ENCODE results near the gene SLC6A8.
"Not testable (repeated sequence)": the region's sequence is repeated elsewhere in the genome, so short reads cannot be mapped to it uniquely, and the experiment has no call there.

SLC6A8 gene

GRCh38 chrX:153709726-153710674, 22.3 kb downstream of the SLC6A8 start:
- no peak for DNase-seq

- DNase-seq, result no peak
These were observed 26.5 kb downstream of the SLC6A8 start for GRCh38 chrX:153714256-153714655.

DNA sequence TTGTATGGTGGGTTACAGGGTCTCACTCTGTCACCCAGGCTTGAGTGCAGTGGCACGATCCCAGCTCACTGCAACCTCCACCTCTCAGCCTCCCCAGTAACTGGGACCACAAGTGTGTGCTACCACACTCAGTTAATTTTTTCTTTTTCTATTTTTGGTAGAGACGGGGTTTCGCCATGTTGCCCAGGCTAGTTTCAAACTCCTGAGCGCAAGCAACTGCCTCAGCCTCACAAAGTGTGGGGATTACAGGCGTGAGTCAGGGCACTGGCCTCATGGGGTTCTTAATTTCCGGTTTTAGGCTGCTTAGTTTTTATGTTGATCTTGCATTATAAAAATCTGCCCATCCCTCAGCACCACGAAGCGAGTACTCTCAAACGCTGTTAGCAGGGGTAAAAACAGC, 29.7 kb downstream of the SLC6A8 start:
- DNase-seq, result no peak

DNA sequence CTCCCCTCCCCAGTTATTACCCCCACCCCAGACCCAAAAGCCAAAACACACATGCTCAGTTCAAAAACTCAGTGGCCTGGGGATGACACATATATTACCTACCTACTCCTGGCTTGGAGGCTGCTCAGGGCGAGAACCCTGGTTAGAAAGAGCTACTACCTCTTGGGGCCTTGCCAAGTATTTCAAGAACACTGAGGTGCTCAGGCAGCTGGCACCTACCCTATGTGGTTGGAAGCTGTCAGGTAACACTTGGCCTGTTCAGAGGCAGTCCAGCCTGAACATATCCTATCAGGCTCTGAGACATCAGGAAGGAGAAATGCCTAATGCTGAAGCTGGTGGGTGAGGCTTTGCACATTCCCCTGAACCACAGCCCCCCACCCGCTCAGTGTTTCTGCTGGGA, 31.5 kb downstream of the SLC6A8 start:
- no peak for DNase-seq

GRCh38 chrX:153719701-153720100, 32.0 kb downstream of the SLC6A8 start:
- no peak for DNase-seq

DNA sequence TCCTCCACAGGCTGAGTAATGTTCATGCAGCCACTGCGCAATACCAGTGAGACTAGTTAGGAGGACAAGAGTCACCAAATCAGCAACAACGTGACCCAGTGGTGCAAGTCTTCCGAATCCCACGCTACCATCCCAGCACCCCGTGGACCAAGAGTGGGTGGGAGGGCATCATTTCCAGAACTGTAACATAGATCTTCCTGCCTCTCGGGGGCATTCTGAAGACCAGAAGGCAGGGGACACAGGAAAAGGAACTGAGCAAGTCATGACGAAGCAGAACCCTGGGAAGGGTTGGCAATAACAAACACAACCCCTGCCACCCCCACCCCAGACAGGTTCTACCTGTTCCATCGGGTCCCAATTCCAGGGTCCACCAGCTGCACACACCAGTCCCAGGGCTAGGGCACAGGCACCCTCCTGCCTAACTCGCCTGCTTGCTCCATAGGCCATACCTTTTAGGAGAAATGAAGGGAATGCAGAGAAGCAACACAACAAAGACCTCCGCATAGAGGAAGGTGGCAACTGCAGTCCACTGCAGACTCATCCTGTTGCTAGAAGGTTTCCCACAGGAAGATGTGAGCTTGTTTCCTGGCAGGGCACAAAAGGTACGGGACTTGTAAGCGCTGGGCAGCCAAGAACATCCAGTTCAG, 35.1 kb downstream of the SLC6A8 start:
- no peak for DNase-seq

DNA sequence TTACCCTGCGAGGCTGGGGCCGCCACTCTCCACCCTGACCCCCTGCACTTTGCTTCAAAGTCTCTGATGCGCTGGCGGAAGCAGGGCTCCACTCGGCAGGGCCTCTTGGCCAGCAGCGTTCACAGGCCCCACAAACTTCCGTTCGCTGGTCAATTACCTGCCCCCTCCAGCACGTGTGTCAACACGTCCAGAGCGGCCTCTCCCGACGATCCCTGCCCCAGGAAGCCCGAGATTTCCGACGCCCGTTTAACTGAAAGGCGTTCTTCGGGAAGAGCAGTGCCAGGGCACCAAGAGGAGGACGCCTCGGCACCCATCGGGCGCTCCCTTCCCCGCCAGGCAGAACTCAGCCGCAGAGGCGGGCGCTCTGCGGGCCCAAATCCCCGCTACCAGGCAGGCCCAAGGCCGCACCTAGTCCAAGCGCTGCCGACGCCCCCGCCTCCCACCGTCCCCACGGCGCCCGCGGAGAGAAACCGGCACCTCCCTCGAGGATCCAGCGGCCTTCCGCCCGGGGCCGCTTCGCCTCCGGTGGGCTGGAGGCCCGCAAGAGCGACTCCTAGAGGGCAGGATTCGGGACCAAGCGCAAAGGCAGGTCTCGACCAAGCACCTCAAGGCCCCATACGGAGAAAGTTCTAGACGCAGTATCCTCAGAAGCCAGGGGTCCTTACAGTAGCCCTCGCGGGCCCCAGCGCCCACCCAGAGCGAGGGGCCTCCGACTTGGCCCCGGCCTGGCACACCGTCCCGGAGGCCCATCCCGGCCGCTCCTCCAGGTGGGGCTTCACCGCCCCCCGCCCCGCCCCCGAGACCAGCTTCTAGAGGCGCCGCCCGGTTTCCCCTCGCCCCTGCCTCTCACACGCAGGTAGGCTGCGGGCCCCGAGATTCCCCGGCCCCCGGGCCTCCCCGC, 35.9 kb downstream of the SLC6A8 start:
- no peak for DNase-seq

GRCh38 chrX:153724252-153725038, 36.7 kb downstream of the SLC6A8 start, which contains the start of the genes ABCD1 and BCAP31:
Gene ABCD1 (plus strand): TSS chrX:153724856. CDS start chrX:153725267, 411 bp downstream.
Gene BCAP31 (minus strand): TSS chrX:153724387. CDS start chrX:153723244, 1,143 bp downstream.
- DNase-seq, result peak; percentile 84

DNA sequence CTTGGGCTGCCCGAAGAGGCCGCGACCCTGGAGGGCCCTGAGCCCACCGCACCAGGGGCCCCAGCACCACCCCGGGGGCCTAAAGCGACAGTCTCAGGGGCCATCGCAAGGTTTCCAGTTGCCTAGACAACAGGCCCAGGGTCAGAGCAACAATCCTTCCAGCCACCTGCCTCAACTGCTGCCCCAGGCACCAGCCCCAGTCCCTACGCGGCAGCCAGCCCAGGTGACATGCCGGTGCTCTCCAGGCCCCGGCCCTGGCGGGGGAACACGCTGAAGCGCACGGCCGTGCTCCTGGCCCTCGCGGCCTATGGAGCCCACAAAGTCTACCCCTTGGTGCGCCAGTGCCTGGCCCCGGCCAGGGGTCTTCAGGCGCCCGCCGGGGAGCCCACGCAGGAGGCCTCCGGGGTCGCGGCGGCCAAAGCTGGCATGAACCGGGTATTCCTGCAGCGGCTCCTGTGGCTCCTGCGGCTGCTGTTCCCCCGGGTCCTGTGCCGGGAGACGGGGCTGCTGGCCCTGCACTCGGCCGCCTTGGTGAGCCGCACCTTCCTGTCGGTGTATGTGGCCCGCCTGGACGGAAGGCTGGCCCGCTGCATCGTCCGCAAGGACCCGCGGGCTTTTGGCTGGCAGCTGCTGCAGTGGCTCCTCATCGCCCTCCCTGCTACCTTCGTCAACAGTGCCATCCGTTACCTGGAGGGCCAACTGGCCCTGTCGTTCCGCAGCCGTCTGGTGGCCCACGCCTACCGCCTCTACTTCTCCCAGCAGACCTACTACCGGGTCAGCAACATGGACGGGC, 37.5 kb downstream of the SLC6A8 start:
- DNase-seq, result no peak

GRCh38 chrX:153725832-153726285, 38.1 kb downstream of the SLC6A8 start:
- no peak for DNase-seq

DNA sequence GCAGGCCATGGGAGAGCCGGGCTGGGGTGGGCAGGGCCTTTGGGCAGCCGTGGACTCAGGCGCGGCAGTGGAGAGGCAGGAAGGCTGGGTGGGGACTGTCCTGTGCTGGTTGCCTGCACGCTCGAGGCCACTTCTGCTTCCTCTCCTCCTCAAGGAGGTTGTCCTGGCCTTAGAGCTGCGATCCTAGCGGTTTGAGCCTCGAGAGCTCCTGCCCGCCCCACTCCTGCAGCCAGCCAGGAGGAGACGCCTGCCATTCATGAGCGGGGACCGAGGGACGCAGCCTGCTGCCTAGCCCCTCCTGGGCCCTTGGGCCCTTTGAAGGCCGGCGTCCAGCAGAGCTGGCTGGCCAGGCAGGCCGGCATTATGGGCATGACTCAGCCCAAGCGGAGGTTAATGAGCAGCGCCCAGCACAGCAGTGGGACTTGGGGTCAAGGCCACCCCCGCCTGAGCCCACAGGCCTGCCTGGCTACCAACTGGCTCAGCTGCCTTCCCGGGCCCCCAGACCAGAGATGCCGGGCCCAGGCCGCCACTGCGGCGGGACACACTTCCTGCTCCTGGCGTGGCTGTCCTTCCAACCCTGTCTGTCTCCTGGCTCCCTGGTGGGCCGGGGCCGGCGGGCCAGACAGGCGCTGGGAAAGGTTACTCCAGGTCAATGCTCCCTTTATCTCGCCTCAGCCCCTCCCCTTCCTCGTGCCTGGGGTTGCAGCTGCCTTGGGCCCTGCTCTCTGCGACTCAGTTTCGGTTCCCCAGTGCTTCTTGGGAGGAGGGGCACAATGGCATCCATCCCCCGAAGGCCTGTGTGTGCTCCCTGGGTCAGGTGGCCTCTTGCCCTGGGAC, 38.8 kb downstream of the SLC6A8 start:
- peak; percentile 21 for DNase-seq

GRCh38 chrX:153727123-153727931, 39.6 kb downstream of the SLC6A8 start:
- no peak for DNase-seq

DNA sequence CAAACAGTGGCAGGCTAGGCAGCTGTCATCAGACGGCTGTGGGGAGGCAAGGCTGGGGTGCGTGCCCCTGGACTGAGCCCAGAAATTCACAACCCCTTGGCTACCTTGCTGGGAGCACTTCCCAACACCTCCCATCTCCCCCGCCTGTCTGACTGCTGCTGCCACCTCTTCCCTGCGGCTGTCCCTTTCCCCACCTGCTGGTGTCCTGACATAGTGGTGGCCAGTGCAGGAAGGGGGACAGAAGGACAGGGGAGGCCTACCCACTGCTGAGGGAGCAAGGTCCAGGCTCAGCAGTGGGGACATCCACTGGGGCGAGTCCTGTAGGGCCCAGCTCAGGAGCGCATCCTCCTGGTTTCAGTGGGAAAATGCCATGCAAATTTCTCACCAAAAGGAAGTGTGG, 40.4 kb downstream of the SLC6A8 start:
- DNase-seq, result no peak

DNA sequence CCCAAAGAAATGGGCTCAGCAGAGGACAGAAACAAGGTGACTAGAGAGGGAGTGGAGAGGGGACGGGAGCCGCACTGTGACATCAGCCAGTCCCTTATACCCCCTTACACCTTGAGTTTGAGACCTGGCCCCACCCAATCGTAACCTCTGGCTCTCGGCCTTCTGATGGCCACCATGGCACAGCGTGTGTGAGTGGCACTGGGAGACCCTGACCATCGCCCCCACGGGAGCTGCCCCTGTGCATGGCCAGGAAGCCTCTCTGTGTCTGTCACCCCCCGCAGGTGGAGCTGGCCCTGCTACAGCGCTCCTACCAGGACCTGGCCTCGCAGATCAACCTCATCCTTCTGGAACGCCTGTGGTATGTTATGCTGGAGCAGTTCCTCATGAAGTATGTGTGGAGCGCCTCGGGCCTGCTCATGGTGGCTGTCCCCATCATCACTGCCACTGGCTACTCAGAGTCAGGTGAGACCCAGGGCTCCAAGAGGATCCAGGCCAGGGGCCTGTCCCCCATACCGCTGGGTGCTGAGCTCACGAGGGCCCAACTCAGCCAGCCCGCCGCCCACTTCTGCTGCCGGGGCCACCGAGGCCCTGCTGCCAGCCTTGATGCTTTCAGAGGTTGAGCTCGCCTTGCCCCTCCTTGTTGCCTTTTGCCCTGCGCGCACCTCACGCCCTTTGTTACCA, 41.4 kb downstream of the SLC6A8 start:
- no peak for DNase-seq

DNA sequence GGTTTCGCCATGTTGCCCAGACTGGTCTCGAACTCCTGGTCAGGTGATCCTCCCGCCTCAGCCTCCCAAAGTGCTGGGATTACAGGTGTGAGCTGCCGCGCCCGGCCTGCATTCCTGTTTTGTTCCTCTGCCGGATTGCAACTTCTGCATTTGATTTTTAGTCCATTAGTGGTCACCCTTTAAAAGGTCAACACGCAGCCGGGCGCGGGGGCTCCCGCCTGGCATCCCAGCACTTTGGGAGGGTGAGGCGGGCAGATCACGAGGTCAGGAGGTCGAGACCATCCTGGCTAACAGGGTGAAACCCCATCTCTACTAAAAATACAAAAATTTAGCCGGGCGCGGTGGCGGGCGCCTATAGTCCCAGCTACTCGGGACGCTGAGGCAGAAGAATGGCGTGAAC, 42.4 kb downstream of the SLC6A8 start:
- not testable (repeated sequence) for DNase-seq

GRCh38 chrX:153731117-153731844, 43.6 kb downstream of the SLC6A8 start:
- DNase-seq, result no peak

- no peak for DNase-seq
These were observed 44.1 kb downstream of the SLC6A8 start for GRCh38 chrX:153731845-153732215.

DNA sequence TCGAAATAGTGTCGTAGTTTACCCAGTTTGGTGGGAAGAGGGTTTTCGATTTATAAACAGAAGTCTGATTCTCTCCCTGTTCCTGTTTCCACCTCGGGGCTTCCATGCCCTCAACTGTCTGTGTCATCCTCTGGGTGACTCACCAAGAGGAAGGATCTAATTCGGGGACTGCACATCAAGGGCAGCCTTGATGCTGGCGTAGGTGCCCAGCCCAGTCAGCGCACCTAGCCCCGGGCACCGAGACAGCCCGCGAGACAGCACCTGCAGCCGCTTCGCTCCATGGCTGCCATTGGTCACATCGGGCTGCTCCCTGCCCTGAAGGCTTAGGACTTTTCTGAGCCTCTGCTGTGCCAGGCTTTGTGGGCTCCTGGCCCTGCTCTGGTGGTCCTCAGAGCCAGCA, 44.7 kb downstream of the SLC6A8 start:
- DNase-seq, result no peak
